RCC 7860 (cell line): ENCODE measurements around the gene PTPRE.

ENCODE experiments used
- DNase-seq: peaks from one replicate; pipeline ENCODE4 v3.0.0-alpha.2; 2015; ENCODE audit warnings: low spot score
- FAIRE-seq: peaks from 2 replicates; lab custom pipeline; 2012; peaks lifted over from hg19 to GRCh38; lab: Jason Lieb, UNC

The PTPRE gene

GRCh38 chr10:127905848-127906261 is 1.0 kb upstream of the PTPRE start:
- FAIRE-seq = no peak

GRCh38 chr10:127907411-127908105 is 655 bp downstream of the PTPRE start:
- FAIRE-seq (no peak), DNase-seq (no peak)

More at GRCh38 chr10:127905848-127906261, 1.0 kb upstream of the PTPRE start:
- no peak for DNase-seq

- FAIRE-seq = peak; percentile 96
- peak; percentile 98 for DNase-seq
Measured at GRCh38 chr10:127908106-127908958, 1.4 kb downstream of the PTPRE start.

GRCh38 chr10:127908959-127909267 is 2.0 kb downstream of the PTPRE start:
- no peak for DNase-seq
- no peak for FAIRE-seq

GRCh38 chr10:127909716-127910463 is 3.0 kb downstream of the PTPRE start:
- no peak for FAIRE-seq

GRCh38 chr10:127910464-127910770 is 3.5 kb downstream of the PTPRE start:
- FAIRE-seq = peak; percentile 52
- no peak for DNase-seq

More at GRCh38 chr10:127909716-127910463, 3.0 kb downstream of the PTPRE start:
- no peak for DNase-seq

GRCh38 chr10:127911218-127911866 is 4.4 kb downstream of the PTPRE start:
- DNase-seq = peak; percentile 17

GRCh38 chr10:127911867-127912257 is 5.0 kb downstream of the PTPRE start:
- no peak for FAIRE-seq
- DNase-seq = no peak

More at GRCh38 chr10:127911218-127911866, 4.4 kb downstream of the PTPRE start:
- FAIRE-seq = peak; percentile 60

GRCh38 chr10:127912607-127913367 is 5.9 kb downstream of the PTPRE start:
- FAIRE-seq (no peak), DNase-seq (no peak)

- no peak for FAIRE-seq
- DNase-seq = no peak
Measured at GRCh38 chr10:127913368-127913759, 6.5 kb downstream of the PTPRE start.

GRCh38 chr10:127915324-127915723 is 8.4 kb downstream of the PTPRE start:
- DNase-seq = no peak
- FAIRE-seq = no peak

GRCh38 chr10:127916826-127917225 is 9.9 kb downstream of the PTPRE start:
- FAIRE-seq = no peak
- no peak for DNase-seq

- DNase-seq (no peak), FAIRE-seq (no peak)
Measured at GRCh38 chr10:127918572-127918971, 11.7 kb downstream of the PTPRE start.

GRCh38 chr10:127919418-127920271 is 12.7 kb downstream of the PTPRE start:
- peak; percentile 81 for DNase-seq

GRCh38 chr10:127920306-127921074 is 13.6 kb downstream of the PTPRE start:
- FAIRE-seq = no peak
- DNase-seq = peak; percentile 54

More at GRCh38 chr10:127919418-127920271, 12.7 kb downstream of the PTPRE start:
- peak; percentile 89 for FAIRE-seq

- no peak for FAIRE-seq
- no peak for DNase-seq
Measured at GRCh38 chr10:127921075-127921752, 14.3 kb downstream of the PTPRE start.

GRCh38 chr10:127921753-127922145 is 14.8 kb downstream of the PTPRE start:
- FAIRE-seq (no peak), DNase-seq (no peak)

GRCh38 chr10:127922206-127922605 is 15.3 kb downstream of the PTPRE start:
- DNase-seq (no peak), FAIRE-seq (no peak)
